HG02973 (cell line): ENCODE data around the gene STK35.

Experiments used
- ATAC-seq: cut with Tn5 transposase; IDR thresholded peaks from one replicate; pipeline ENCODE4 v1.9.1; 2021; ENCODE audit warnings: moderate library complexity; ENCODE audit not compliant: unreplicated experiment

STK35 gene

DNA sequence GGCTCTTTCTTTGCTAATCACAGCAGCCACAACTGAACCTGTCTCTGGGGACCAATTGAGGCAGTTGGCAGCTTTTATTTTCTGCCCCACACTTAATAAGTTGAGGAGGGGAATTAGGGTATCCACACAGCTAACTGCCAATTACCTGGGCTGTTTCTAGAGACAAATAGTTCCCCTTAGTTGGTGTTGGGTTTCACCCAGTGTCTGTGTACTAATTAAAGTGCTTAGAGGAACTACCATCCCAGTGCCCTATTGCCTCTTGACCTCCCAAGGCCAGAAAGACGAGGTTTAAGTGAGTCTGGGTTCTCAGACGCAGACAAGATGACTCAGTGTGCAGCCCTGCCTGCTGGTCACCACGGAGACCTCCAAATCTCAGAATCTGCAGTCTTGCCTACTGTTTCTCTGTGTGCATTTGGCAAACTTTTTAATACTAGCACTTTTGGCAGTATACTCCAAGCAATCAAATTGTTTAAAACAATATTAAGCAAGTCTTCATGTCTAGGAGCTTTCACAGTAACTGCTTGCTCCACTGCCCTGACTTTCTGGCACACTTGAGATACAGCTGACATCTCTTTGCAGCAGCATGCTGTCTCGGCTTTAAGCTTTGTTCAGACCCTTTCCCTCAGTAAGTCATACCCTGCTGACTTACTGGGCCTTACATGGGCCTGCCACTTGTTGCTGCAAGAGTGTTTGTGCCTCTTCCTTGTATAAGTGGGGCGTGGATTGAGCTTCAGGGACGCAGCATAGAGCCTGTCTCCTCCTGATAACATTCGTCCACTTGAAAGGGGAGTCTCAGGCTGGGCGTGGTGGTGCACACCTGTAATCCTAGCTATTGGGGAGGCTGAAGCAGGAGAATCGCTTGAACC, 31.9 kb downstream of the STK35 start:
- ATAC-seq: no peak

DNA sequence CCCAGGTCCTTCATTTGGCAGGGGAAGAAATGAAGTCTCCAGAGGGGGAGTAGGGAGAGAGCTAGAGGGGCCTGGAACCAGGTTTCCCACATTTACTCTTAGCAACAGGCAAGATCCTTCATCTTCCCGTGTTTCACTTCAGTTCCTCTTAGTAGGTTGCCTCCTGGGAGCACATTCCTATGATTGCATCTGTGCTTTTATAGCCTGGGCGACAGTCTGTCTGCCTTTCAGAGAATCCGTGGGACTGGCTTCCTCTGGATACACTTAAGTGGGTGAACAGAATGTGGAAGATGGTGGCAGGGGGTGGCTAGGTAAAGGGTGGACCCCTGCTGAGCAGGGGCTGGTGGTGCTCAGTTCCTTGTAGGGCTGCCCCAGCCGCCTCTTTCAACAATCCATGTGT, 33.4 kb downstream of the STK35 start:
- ATAC-seq: no peak

DNA sequence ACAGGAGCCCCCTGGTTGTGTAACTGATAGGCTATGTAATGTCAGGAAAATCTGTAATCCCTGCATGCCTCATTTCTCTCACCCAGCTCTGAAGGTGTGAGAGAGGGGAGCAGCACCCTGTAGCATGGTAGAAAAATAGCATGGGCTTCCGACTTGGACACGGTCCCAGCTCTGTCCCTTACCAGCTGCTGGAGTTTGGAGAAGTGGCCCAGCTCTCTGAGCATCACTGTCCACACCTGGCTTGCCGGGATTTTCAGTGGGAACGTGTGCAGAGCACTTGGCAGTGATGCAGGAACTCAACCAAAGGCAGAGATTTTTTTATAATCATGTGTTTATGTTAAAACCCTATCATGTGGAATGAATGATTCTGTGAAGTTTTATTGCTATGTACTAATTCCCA, 34.6 kb downstream of the STK35 start:
- ATAC-seq: no peak

DNA sequence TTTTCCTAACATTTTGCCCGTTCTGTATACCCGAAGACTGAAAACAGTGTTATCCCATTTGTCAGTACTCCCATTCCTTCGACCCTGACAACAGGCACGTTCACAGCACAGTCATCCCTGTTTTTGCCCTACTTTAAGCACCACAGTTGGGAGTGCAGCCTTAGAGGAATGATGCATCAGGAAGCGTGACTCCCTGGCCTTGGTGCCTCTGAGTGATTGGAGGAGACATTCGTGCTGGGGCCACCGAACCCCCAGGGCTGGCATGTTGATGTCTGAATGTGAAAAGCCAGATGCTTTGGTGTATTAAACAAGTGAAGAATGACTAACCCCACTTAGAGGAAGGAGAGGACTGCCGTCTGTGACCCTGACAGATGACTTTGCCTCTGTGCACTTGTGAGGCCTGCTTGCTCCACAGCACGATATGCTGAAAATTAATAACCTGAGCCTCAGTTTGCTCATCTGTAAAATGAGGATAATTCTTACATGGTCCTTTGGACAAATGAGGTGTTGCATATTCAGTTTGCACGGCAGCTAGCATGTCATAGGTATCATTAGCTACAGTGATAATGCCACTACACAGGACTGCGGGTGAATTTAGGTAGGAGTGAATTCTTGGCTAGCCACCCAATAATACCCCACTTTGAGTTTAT, 36.0 kb downstream of the STK35 start:
- ATAC-seq: no peak

- no peak for ATAC-seq
Observed at GRCh38 chr20:2138396-2138795, 36.8 kb downstream of the STK35 start.

DNA sequence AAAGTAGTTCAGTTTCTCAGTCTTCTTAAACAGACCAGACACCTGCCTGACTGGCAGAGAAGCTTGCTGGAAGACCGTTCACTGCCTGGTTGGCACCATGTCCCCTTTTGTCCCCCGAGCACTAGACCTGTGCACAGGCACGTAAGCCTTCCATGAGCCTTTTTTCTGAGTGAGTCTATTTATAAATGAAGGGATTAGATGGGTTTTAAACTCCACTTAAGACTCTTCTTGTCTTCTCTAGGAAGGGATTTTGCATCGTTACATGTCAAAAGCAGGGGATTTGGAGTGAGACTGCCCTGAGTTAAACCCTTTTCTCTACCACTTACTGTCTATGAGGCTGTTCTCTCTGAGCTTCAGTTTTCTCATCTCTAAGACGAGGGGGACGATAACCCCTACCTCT, 37.6 kb downstream of the STK35 start:
- no peak for ATAC-seq

GRCh38 chr20:2139736-2140135, 38.1 kb downstream of the STK35 start:
- no peak for ATAC-seq

DNA sequence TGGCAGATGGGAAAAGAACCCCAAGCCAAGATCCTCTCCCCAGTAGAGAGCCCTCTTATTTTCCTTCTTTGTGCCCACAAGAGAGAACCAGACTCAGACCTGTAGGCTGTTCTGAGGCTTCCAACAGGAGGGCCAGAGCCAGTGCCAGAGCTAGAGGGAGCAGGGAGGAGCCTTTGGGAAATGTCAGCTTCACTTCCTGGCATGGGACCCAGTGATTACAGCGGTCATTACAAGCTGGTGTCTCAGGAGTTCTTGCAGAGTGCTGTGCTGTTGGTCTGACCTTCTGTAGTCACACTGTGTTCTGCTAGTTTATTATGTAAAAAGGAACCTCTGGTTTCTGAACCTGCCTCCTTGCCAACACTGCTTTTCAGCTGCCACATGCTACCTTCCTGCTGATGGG, 38.9 kb downstream of the STK35 start:
- no peak for ATAC-seq

GRCh38 chr20:2141600-2142575, 40.3 kb downstream of the STK35 start:
- ATAC-seq: no peak

GRCh38 chr20:2142649-2143048, 41.0 kb downstream of the STK35 start:
- ATAC-seq: no peak

GRCh38 chr20:2143594-2143993, 42.0 kb downstream of the STK35 start:
- ATAC-seq: no peak

- no peak for ATAC-seq
Observed at GRCh38 chr20:2144850-2145249, 43.2 kb downstream of the STK35 start.

- no peak for ATAC-seq
Observed at GRCh38 chr20:2145376-2145775, 43.7 kb downstream of the STK35 start.

DNA sequence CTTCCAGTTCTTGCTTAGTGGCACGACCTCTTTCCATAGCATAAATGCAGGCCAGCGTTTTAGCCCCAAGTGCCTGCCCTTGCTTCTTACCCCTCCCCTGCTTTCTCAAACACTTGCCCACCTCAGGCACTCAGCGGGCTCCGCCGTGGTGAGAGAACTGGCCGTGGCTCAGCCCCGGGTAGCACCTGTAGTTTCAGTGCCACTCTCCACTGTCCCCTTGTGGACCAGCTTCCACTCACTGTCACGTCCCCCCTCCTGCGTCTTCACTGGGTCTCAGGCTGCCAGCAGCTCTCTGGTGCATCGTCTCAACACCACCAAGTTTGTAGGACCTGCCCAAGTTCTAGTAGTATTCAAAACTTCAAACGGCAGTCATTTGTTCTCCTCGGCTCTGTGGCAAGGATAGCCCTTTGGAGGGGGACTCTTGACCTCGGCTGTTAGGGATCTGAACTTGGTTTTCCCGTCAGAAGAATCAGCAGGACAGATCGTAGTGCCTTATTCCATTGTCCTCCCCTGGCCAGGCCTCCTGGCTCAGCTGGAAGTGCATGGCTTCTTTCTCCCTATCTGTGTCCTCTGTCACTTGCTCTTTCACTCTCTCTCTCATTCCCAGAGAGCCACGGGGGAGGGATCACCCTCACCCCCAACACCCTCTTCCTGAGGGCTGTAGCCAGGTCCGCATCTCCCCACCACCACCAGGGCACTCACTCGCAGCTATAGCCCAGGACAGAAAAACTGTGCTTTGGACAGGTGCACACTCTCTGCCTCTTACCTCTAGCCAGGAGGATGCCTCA, 44.6 kb downstream of the STK35 start:
- no peak for ATAC-seq

DNA sequence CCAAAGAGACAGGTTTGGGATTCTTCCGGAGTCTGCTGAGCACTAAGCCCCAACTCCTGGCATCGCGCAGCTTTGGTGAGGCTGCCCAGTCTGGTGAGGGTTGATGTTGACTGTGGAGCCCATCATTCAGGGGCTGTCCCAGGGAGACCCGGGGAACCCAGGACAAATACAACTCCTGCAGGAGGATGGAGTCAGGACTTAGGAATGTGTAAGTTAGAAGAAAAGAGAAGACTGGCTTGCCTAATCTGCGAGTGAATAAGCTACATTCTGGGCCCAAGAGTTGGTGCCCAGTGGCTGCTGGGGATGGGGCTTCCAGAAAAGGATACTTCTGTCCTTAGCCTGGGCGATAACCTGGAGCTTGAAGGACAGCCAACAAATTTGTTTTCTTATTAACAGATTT, 47.9 kb downstream of the STK35 start:
- no peak for ATAC-seq

- ATAC-seq: no peak
Observed at GRCh38 chr20:2150660-2151059, 49.0 kb downstream of the STK35 start.

DNA sequence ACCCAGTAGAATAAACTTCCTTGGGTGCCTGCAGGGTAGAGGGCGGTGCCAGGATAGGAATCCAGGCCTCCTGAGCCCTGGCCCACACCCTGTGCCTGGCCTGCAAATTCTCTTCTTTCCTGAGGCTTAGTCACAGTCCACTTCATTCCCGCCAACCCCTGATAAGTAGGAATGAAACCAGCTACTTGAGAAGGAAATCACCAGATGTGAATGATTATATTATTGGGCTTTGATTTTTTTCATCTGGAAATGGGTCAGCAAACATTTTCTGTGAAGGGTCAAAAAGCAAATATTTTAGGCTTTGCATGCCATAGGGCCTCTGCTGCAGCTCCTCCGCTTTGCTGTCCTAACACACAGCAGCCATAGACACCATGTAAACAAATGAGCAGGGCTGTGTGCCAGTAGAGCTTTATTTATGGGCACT, 50.2 kb downstream of the STK35 start:
- ATAC-seq: no peak

DNA sequence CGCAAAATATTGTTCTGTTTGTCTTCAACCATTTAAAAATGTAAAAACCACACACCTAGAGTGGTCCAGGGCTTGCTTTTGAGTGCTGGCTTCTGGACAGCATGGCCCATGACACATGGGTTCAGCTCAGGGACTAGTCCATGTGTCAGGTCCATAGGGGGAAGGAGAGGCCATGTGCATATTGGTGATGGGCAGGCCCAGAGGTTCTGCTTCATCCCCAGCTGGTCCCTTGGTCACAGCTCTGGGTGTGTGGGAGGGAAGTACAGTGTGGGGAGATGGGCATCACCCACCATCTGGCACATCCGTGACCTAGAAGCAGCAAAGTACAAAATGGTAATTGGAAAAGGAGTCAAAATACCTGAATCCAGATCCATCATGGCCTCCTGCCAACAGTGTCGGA, 50.7 kb downstream of the STK35 start:
- ATAC-seq: no peak

DNA sequence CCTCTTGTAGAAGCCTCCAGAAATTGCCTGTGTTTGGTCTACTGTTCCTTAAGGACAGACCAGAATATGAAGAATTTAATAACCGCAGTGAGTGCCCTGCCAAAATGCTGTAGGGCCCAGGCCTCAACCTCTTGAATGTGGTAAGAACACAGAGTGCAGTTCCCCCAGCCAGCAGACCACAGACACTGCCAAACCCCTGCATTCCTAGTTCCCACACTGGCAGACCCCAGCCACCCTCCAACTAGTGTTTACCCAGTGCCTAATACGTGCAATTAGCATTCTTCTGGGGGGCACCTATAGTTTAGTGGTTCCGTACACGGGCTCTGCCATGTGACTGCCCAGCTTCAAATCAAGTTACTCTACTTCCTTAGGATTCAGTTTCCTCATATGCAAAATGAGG, 51.7 kb downstream of the STK35 start:
- no peak for ATAC-seq

GRCh38 chr20:2156224-2156623, 54.6 kb downstream of the STK35 start:
- ATAC-seq: no peak
